Measurements from ENCODE around the gene ARFGAP2.
"Not testable (repeated sequence)": the region's sequence is repeated elsewhere in the genome, so short reads cannot be mapped to it uniquely, and the experiment has no call there.

ARFGAP2 gene

DNA sequence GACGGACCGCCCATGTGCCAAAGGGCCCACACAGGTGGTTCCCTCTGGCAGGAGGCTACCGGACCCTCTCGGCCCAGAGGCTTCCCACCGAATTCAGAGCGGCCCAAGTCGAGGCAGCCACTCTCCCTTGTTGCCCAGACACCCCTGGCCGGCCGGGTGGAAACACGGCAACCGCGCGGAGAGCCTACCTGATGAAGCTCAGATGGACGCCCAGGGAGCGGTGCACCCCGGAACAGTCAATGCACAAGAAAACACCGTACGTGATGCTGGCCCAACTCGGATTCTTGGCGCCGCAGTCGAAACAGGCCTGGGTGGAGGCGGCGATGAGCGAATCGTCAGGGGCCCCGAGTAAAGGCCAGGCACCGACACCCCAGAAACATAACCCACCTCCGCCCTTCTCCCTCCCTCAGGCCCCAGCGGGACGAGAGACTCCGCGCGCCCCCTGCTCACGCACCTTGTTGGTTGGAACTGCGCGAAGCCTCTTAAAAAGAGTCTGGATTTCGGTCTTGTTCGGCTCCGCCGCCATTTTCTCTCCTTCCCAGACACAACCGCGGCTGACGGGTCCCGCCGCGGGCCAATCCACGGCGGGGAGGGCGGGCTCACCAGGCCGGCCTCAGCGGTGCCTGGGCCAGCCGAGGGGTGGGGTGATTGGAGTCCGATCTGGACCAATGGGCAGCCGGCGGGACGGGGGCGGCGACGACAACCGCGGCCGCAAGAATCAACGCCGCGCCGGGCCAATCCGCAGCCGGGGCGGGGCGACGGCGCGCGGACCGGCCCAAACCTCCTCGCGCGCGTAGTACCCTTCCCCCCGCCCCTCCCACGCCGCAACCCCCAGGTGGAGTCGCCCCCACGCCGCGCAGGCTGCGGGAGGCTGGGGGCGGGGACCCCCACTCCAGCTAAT lies at the start of gene ARFGAP2:
ARFGAP2 (minus strand) TSS at position 552 of the 901 bp plus-strand sequence; CDS start at position 526, 26 bp downstream.
- DNase-seq (ENCODE audit: low read depth), result peak; percentile 95

DNA sequence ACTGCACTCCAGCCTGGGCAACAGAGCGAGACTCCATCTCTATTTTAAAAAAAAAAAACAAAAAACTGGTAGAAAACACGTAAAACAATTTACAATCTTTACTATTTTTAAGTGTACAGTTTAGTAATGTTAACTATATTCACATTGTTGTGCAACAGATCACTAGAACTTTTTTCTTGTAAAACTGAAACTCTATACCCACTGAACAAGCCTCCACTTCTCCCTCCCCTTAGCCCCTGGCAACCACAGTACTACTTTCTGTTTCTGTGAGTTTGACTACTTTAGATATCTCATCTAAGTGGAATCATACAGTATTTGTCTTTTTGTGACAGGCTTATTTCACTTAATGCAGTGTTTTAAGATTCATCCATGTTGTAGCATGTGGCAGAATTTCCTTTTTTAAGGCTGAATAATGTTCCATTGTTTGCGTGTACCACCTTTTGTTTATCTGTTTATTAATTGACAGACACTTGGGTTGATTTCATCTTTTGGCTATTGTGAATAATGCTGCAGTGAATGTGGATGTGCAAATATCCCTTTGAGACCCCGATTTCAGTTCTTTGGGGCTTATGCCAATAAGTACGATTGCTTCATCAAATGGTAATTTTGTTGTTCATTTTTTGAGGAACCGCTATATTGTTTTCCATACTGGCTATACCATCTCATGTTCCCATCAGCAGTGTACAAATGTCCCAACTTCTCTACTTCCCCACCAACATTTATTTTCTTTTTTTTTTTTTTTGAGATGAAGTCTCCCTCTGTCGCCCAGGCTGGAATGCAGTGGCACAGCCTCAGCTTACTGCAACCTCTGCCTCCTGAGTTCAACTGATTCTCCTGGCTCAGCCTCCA lies 49.1 kb upstream of the ARFGAP2 start:
- no peak for DNase-seq (ENCODE audit: low read depth)

DNA sequence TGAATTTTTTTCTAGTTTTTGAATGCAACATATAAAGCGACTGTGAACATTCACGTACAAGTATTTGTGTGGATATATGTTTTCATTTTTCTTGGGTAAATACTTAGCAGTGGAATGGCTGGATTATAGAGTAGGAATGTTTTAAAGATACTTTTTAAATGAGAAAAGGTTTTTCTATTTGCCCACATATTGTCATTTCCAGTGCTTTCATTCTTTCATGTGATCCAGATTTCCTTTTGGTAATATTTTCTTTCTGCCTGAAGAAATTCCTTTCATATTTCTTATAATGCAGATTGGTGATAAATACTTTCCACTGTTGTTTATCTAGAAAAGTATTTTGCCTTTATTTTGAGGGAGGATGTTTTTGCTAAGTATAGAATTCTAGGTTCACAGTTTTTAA lies 46.0 kb upstream of the ARFGAP2 start:
- DNase-seq (ENCODE audit: low read depth), result no peak

DNA sequence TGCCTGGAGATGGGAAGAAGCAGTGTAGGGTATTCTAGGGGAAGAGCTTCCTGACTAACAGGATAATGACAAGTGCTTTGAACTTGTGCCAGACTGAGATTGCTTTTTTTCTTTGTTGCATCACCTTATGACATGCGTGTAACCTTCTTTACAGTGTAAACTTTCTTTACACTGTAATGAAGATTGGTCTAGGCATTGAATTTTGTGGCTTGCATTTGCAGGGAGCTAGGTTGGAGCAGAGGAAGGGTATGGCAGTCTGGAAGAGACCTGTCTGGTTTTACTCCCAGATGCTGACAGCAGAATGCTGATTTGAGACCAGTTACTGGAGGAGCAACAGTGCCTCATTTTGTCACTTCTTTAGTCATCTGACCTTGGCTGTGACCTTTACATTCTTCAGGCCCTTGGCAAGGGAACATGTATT lies 43.7 kb upstream of the ARFGAP2 start:
- no peak for DNase-seq (ENCODE audit: low read depth)

DNA sequence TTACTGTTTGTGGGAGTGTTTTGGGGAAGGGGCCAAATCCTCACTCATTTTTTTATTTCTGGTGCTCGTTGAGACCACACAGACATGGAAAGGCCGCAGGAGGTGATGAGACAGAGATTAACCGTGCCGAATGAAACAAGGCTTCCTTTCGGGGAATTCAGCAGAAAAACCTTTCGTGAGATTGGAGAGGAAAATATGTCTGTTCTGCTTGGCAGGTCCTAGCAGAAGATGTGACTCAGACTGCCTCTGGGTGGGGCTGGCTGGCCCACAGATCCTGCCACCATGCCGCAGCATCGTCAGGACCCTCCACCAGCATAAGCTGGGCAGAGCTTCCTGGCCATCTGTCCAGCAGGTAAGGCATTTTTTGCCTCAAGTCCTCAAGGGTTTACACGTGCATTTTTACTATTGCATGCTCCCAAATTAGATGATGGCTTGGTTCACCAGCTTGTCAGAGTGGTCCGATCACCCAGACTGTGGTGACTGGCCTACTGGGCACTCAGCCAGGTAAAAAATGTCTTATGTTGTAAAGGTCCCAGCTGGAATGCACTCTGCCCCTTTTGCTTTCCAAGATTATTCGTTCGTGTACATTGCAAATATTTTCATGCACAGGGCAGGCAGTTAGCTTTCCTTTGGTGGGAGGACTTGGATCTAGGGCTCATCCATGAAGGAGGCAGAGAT lies 39.6 kb upstream of the ARFGAP2 start:
- DNase-seq (ENCODE audit: low read depth), result peak; percentile 56

DNA sequence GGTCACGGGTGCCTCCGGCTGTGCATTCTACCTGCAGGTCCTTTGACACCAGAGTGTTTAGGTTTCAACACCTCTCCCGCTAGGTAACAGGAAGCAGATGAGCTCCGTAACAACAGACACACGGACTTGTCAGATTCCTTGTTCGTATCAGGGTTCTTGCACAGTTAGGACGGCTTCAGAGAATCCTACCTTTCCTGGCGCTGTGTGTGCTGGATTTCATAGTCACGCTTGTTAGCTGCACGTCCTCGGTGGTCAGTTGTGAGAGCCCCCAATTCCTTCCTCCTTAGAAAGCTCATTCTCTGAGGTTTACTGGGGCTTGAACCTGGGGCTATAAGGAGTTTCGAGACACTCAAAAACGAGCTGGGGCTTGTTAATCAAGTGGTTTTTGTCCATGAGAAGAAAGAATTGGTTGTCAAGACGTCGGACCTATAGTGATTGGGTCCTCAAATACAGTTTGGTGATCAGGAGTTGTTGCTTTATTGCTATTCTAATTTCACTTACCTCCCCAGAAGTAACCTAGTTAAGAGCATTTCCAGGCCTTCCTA lies 38.8 kb upstream of the ARFGAP2 start:
- no peak for DNase-seq (ENCODE audit: low read depth)

DNA sequence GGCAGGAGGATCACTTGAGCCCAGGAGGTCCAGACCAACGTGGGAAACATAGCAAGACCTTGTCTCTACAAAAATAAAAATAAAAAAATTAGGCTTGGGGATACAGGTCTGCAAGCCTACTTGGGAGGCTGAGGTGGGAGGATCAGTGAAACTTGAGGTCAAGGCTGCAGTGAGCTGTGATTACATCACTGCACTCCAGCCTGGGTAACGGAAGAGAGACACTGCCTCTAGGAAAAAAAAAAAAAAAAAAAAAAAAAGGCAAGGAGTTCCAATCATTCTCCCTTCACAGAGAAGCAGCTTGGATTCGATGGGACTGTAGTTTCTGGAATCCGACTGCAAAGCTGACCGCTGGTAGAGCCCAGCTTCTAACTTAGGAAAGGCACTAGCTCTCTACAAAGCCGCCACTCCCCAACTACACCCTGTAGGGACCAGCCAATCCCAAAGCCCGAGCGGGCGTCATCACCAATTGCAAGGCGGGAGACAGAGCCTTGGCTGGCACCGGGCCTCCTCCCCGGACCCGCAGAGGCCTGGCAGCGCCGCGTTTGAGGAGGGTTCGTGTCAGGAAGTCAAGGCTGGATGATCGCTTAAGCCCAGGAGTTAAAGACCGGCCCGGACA lies 37.4 kb upstream of the ARFGAP2 start:
- DNase-seq (ENCODE audit: low read depth), result peak; percentile 63

DNA sequence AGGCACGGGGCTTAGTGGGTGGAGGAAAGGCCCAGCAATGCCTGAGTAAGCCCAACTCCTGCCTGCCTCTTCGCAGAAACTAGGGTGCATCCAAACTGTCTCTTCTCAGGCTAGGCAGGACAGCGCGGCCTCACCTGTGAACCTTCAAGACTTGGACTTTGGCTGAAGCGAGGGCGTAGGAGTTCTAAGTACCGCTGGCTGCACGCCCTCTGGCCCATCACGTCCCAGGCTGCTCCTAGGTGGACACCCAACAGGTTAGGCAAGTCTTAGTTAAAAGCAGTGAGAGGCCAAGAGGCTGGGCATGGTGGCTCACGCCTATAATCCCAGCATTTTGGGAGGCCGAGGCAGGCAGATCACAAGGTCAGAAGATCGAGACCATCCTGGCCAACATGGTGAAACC lies 36.3 kb upstream of the ARFGAP2 start:
- no peak for DNase-seq (ENCODE audit: low read depth)

DNA sequence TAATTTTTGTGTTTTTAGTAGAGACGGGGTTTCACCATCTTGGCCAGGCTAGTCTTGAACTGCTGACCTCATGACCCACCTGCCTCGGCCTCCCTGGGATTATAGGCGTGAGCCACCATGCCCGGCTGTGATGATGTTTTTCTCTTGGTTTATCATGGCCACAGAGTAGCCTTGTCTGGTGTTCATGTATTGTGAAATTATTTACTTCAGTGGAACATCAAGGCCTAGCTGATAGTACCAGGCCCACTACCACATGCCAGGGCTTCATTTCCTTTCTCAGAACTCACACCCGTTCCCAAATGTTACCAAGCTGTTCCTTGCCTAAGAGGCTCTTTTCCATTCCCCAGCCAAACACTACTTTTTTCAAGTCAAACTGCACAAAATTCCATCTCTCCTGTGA lies 31.9 kb upstream of the ARFGAP2 start:
- DNase-seq (ENCODE audit: low read depth), result no peak

DNA sequence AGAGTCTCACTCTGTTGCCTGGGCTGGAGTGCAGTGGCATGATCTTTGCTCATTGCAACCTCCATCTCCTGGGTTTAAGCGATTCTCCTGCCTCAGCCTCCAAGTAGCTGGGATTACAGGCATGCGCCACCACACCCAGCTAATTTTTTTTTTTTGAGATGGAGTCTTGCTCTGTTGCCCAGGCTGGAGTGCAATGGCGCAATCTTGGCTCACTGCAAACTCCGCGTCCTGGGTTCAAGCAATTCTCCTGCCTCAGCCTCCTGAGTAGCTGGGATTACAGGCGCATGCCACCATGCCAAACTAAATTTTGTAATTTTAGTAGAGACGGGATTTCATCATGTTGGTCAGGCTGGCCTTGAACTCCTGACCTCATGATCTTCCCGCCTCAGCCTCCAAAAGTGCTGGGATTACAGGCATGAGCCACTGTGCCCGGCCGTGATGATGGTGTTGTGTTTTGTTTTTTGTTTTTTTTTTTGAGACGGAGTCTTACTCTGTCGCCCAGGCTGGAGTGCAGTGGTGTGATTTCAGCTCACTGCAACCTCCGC lies 31.4 kb upstream of the ARFGAP2 start:
- DNase-seq (ENCODE audit: low read depth), result not testable (repeated sequence)

DNA sequence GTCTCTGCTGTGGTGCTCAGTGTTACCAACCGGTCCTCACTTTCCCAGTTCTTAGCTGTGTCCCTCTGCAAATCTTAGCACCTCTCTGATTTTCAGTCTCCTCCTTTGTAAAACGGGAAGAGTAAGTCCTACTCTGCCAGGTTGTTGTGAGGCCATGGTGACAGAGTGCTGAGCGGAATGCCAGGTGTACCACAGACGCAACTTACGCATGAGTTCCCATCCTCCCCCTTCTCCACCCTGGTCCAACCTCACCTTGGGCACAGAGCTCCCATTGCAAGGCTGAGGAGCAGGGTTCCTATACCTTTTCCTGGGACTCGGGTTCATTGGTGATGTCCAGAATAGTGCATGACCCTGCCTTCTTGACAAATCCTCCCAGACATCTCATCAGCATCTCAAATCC lies 30.8 kb upstream of the ARFGAP2 start:
- no peak for DNase-seq (ENCODE audit: low read depth)

DNA sequence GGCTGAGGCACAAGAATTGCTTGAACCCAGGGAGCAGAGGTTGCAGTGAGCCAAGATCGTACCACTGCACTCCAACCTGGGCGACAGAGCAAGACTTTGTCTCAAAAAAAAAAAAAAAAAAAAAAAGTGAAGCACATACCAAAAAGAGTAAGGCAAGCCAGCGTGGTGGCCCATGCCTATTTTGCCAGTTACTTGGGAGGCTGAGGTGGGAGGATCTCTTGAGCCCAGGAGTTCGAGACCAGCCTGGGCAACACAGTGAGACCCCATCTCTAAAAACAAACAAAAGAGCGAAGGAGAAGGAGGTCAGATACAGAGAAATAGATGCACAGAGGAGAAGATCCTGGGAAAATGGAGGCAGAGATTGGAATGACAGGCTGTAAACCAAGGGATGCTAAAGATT lies 29.9 kb upstream of the ARFGAP2 start:
- not testable (repeated sequence) for DNase-seq (ENCODE audit: low read depth)

DNA sequence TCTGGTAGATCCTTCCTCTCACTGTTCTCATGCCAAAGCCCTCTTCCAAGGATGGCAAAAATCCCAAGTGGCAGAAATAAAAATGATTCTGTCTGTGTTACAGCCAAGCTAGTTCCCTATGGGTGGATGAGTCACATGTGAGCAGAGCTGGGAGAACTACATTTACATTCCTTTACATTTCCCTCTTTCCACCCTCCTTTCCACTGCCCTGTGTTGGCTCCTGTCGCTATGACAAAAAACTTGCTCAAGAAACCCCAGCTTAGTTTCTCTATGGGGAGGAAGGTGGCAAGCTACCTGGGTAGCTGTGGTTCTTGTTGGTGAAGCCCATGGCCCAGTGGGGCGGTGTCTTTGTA lies 27.9 kb upstream of the ARFGAP2 start:
- no peak for DNase-seq (ENCODE audit: low read depth)

DNA sequence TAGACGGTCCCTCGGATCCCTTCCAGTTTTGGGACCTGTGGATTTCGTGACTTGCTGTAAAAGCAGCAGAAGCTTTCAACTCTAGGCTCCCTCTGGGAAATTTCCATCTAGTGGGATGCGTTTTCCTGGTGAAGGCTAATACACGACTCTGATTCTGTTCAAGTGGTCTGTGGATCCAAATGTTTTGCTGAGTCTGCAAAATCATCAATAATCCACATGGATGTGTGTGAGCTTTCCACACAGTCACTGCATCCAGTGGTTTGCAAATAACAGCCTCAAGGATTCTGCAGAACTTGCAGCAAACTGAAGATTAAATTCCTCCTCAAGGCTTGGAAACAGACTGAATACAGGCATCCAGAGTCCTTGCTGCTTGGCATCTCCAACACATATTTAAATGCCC lies 25.9 kb upstream of the ARFGAP2 start:
- DNase-seq (ENCODE audit: low read depth), result no peak

DNA sequence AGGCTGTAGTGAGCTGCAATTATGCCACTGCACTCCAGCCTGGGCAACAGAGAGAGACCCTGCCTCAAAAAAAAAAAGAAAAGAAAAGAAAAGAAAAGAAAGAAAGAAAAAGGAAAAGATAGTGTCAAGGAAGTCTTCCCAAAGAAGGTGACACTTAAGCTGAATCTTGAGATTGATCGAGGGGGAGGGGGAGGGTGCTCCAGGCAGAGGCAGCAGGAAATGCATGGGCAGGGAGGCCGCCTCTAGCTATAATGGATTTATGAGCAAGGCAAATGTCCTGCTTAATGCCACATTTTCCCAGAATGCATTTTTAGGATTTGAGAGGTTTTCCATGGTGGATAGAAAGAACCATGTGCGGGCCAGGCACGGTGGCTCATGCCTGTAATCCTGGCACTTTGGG lies 24.3 kb upstream of the ARFGAP2 start:
- no peak for DNase-seq (ENCODE audit: low read depth)

DNA sequence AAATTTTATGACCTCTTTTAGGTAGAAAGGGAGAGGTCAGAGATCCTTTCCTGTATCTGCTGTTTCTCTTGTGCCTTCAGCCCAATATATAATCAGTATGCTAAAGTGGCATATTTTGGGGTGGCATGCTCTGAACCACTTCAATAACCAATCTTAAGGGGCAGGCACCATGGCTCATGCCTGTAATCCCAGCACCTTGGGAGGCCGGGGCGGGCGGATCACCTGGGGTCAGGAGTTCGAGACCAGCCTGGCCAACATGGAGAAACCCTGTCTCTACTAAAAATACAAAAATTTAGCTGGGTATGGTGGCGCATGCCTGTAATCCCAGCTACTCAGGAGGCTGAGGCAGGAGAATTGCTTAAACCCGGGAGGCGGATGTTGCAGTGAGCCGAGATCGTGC lies 21.5 kb upstream of the ARFGAP2 start:
- DNase-seq (ENCODE audit: low read depth), result not testable (repeated sequence)

DNA sequence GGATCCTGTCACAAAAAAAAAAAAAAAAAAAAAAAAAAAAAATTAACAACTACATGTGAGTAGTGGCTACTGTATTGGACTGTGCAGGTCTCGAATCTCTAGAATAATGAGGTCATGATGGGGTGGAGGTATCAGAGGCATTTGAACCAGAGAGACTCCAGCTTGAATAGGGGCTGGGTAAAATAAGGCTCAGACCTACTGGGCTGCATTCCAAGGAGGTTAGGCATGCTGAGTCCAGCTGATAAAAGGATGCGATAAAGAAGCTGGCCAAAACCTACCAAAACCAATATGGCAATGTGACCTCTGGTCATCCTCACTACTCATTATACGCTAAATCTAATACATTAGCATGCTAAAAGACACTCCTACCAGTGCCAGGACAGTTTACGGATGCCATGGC lies 15.4 kb upstream of the ARFGAP2 start:
- DNase-seq (ENCODE audit: low read depth), result no peak

DNA sequence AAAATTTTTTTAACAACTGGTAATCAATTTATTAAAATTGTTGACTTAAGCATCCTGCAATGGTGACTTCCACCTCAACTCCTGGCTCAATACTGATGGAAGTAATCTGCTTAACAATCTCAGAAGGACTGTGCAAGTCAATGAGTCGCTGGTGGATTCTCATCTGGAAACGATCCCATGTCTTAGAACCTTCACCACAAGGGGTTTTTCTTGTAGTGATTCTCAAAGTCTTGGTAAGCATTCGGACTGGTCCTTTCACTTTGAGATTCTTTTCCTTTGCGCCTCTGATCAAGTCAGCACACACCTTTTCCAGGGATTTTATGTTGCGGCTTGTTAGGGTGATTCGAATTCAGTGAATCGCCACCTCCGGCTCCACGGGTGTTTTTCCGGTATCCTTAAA lies 14.5 kb upstream of the ARFGAP2 start:
- DNase-seq (ENCODE audit: low read depth), result not testable (repeated sequence)

DNA sequence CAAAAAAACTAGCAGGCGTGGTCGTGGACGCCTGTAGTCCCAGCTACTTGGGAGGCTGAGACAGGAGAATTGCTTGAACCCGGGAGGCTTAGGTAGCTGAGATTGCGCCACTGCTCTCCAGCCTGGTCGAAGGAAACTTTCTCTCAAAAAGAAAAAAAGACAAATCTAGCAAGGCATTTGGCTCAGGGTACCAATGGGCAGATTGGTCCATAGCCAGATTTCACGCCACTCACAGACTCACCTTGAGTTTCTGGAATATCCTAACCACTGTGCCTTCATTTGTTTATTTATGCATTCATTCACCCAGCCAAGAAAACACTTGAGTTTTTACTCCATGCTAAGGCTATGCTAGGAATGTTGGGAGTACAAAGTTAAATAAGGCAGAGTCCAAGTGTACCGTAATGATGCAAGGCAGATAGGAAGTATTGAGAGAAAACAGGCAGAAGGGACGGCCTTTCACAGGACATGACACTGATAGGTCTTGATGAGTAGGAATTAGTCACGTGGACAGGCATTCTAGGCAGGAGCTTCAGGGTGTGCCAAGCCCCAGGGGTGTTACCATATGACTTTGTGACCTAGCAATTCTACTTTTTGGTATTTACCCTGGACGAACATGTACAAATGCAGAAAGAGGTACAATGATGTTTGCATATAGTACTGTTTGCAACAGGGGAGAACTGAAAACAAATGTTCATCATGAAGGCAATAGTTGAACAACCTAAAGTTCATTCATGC lies 12.6 kb upstream of the ARFGAP2 start:
- DNase-seq (ENCODE audit: low read depth), result no peak

DNA sequence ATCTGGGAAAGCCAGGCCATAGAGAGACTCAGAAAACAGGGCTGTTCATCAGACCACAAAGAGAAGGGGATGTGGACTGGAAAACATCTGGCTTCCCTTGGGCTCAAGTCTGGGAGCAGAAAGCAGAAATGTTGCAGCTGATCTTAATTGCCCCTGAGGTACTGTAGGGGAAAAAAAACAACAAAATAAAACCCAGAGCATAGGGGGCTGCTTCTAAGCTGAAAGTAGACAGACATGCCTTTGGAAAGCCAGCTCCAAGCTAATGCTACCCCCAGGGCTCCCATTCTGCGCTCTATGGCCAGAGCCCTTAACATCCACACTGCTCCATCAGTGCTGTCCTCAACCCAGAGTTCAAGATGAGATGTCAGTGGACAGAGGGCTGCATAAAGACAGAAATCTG lies 11.6 kb upstream of the ARFGAP2 start:
- no peak for DNase-seq (ENCODE audit: low read depth)

DNA sequence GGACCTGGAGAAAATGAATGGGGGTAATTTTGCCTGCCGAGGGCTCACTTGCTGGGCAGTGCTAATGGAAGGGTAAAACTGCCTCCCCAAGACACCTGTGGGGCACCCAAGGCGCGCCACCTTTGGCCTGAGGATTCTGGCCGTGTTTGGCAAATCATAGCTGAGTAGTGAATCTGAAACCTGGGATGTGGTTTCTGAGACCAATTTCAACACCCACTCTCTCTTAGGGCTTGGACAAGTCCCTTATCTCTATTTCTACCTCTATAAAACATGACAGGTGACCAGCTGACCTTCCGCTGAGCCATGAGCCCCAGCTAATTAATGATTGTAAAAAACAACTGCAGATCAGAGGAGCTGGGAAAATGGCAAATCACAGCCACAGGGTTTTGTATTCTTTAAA lies 11.0 kb upstream of the ARFGAP2 start:
- no peak for DNase-seq (ENCODE audit: low read depth)
